GM21423 (cell line): ENCODE measurements around the gene TNFAIP2.

Experiments
- ATAC-seq: cut with Tn5 transposase; IDR thresholded peaks from one replicate; pipeline ENCODE4 v1.9.1; 2021; ENCODE audit warnings: mild to moderate bottlenecking, moderate library complexity; ENCODE audit not compliant: unreplicated experiment

Gene TNFAIP2

DNA sequence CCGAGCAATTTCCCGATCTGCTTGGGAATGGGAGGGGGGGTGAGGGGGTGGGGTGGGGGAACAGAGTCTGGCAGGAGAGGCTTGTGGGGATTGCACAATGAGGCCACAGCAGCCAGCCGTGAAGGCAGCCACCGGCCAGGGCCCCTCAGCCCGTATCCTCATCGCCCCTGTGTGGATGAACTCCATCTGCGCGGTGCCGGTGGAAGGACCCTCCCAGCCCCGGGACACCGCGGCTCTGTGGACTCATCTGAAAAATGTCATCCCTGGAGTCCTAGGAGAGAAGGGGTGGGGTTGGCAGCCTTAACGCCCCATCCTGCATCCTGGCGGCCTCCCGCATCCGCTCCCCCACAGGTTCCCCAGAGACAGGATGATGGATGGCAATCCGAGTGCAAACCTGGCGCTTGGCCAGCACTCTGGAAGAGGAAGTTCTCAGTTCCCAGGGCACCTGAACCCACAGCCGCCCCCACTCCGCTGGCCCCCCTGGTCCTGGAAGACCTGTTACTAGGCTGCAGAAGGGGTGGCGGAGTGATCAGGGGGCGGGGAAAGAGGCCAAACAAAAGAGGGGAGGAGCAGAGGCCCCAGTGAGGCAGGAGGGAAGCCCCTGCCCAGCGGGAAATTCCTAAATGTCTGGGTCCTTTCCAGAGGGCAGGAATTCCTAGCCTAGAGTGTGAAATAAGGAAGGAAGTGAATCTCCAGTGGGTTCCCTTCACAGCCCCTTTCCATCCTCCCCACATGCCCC is 1.2 kb upstream of the TNFAIP2 start:
- ATAC-seq, result no peak

DNA sequence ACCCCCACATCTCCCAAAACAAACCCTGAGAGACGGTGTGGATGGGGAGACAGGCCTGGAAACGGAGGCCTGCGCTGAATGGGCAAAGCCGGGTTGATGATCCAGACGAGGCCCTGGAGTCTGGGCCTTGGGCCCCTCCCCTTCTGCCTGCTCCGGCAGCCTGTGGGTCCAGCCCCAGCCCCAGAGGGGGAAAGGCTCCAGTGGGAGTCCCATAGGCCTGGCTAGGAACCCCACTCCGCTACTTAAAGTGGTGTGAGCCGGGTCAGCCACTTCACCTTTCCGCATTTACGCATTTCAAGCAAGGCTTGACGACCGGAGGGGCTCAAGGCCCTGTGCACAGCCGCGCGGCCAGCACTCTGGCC is 695 bp upstream of the TNFAIP2 start:
- no peak for ATAC-seq

DNA sequence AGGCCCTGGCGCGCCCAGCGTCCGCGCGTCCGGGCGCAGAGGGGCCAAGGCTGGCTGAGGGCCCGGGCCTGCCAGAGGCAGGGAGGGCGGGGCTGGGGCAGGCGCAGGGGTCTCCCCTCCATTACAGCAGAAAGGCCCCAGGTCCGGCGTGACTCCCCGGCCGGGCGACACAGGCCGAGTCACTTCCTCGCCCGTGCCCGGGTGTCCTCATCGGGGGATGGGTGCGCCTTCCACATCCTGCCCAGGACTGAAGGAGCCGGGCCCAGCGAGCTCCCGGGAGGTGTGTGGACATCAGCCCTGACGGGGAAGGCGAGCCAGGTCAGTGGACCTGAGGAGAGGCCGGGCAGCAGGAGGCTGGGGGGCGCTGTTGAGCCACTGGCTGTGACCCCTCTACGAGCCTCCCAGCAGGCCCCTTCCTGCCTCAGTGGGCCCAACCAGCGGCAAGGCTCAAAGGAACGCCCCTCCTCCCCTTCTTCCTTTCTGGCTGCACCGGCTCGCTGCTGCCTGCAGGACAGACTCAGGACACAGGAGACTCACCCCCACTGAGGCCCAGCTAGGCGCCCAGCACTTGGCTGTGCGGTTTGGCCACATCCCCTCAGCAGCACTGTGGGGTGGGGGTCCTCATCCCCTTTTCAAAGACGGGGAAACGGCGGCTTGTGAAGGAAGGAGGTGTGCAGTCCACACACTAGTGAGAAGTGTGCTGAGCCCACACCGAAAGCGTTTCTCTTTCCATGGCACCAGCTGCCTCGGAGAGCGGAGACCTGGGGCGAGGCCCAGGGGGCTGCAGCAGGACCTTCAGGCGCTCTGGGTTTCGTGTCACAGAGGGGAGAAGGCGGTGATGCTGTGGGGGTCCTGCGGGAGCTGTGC is 606 bp downstream of the TNFAIP2 start:
- no peak for ATAC-seq

DNA sequence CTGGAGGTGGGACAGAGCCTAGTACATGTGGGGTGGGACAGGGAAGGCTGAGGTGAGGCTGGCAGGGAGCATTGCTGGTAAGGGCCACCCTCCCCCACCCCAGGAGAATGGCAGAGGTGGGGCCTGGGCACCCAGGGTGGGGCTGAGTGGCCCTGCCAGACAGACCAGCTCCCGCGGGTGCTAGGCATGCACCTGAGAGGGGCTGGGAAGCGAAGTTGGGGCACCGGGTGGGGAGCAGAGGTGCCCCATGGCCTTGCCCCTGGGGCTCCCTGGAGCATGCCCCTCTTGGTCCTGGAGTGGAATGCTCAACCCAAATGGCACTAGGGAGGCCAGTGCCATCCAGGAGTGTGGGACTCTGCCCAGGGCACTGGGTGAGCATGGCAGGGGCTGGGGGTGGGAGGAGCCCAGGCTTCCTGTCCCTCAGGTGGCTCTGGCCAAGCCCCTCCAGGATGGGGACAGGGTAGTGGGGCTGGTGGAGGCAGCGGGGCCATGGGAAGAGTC is 1.3 kb downstream of the TNFAIP2 start:
- no peak for ATAC-seq

DNA sequence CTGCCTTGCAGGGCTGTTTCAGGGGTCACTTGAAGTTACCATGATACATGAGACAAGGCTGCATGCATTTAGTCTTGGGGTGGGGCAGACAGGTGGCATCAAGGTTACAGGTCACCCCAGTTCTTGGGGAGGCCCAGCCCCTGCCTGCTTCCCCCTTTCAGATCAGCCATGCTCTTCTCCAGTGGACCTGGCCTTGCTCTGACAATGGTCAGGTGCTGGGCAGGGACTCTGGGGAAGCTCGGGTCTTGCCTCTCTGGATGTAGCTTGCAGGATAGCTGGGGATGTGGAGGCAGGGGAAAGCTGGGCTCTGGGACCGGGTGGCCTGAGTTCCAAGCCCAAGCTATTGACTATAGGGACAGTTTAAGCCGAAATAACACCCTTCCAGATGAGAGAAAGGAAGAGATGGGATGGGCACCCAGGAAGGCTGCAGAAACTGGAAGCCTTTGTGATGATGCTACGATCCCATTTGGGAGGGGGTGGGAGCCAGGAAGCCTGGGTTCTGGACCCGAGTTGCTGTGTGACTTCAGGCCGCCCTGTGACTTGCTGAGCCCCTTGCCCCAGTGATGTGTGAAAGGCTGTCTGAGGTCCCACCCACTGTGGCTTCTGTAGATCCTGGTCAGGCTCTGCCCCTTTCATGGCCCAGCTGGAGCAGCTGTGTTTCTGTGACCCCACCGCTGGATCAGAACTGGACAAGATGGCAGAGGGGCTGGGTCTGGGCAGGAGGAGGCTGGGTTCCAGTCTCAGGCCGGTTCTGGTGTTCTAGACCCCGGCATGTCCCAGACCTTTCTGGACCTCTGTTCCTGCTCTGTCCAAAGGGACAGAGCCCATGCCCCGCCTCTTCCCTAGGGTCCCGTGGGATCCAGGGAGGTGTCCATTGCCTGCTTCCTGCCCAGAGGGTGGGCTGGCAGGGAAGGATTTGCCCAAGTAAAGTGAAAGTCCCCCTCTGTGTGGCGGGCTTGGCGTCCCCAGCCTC is 2.1 kb downstream of the TNFAIP2 start:
- no peak for ATAC-seq

DNA sequence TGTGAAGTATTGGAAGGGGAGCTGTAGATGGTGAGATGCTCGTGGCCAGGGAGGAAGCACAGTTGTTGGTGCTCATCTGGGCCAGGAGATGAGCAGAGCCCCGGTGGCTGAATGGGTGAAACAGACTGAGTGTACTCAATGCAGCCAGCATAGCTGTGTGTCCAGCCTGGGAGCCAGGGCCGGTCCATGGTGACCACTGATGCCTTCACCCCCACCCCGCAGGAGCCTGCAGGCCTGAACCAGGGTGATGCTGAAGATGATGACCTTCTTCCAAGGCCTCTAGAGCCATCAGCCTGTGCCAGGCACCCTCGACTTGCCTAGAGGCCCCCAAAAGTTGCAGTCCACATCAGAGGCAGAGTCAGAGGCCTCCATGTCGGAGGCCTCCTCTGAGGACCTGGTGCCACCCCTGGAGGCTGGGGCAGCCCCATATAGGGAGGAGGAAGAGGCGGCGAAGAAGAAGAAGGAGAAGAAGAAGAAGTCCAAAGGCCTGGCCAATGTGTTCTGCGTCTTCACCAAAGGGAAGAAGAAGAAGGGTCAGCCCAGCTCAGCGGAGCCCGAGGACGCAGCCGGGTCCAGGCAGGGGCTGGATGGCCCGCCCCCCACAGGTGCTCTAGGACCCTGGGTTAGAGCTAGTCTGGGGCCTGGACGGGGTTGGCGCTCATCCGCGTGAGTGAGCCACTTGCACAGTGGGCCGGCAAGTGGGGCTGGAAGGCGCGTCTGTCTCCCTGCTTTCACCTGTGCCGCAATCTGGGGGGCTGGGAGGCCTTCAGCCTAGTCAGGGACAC is 3.0 kb downstream of the TNFAIP2 start:
- no peak for ATAC-seq

DNA sequence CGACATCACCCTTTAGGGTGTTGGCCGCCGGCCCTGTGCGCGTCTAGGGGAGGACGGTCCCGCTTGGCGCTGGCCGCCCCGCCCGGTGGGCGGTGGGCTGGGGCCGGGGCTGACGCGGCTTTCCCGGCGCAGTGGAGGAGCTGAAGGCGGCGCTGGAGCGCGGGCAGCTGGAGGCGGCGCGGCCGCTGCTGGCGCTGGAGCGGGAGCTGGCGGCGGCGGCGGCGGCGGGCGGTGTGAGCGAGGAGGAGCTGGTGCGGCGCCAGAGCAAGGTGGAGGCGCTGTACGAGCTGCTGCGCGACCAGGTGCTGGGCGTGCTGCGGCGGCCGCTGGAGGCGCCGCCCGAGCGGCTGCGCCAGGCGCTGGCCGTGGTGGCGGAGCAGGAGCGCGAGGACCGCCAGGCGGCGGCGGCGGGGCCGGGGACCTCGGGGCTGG is 3.6 kb downstream of the TNFAIP2 start:
- no peak for ATAC-seq

DNA sequence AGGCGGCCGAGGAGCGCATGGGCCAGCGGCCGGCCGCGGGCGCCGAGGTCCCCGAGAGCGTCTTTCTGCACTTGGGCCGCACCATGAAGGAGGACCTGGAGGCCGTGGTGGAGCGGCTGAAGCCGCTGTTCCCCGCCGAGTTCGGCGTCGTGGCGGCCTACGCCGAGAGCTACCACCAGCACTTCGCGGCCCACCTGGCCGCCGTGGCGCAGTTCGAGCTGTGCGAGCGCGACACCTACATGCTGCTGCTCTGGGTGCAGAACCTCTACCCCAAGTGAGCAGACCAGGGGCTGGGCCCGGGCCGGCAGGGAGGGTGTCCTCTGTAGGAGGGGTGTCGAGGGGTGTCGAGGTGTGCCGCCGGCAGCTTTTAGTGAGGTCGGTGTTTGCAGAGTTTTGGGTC is 4.1 kb downstream of the TNFAIP2 start:
- no peak for ATAC-seq

DNA sequence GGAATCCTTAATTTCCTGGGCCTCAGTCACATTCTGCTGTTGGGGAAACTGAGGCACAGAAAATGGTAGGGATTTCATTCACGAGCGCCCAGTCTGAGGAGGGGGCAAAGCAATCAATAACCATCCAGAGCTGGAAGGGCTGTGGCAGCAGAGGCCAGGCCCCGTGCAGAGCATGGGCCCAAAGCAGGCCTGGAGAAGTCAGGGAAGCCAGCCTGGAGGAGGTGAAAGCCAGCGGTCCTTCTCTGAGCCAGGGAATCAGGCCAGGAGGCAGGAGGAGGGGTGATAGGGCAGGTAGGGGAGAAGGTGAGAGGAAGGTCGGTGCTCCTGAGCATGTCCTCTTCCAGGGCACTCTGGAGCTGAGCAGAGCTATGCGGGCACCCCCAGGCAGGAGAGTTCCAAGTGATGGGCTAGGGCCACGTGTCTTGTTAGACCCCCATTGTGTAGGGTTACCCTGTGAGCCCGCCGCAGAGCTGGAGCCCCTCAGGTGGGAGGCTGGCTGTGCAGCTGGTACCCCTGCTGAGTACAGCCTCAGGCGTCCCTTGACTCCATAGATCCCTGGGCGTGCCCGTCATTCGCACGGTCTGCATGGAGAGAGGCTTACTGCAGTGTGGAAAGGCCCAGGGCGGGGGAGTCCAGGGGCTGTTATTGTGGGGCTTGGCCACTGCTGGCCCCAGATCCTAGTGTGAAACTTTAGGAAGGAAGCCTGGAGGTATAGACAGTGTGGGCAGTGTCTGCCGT is 4.8 kb downstream of the TNFAIP2 start:
- no peak for ATAC-seq

DNA sequence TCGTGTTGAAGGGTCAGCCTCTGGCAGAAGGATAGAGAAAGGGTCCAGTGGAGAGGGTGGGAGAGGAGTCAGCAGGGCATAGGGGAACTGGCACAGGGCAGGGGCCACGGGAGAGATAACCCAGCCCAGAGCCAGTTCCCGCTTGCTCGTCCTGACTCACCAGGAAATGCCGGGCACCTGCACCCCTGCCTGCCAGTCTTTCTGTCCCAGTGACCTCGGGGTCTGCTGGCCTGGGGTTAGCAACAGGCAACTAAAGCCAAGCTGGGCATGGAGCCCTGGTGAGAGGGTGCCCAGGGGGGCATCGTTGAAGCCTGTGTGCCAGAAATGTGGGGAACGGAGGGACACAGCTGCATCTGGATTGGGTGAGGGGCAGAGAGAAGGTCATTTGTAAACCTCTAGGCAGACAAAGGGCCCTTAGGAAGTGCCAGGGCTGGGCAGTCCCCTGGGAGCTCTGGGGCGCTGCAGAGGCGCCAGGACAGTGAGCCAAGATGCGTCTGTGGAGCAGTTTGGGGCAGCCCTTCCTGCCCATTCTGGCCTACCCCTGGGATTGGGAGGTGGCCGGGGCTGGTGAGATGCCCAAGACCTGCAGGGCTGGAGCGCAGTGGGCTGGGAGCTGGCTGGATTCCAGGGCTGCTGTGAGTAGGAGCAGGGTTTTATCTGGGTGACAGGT is 5.5 kb downstream of the TNFAIP2 start:
- no peak for ATAC-seq

DNA sequence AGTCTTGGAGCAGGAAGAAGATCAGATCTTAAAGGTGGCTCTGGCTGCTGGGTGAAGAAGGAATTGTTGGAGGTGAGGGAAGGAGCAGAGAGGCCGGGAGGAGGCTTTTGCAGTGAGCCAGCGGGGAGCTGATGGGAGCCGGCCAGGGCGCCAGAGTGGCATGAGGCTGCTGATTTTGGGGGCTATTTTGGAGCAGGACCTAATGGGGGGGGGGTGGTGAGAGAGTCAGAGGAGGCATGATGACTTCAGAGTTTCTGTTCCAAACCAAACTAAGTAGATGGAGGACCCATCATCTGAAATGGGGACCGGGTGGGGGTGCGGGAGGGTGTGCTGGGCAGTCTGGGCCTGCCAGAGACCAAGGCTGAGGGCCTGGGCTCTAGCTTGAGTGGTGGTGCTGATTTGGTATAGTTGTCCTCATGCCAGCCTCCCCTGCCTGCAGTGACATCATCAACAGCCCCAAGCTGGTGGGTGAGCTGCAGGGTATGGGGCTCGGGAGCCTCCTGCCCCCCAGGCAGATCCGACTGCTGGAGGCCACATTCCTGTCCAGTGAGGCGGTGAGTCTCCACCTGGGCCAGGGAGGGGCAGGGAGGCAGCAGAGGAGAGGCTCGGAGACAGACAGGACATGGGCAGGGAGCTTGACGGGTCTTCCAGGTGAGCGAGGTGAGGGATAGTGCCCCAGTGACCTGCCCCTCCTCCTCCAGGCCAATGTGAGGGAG is 6.2 kb downstream of the TNFAIP2 start:
- no peak for ATAC-seq

DNA sequence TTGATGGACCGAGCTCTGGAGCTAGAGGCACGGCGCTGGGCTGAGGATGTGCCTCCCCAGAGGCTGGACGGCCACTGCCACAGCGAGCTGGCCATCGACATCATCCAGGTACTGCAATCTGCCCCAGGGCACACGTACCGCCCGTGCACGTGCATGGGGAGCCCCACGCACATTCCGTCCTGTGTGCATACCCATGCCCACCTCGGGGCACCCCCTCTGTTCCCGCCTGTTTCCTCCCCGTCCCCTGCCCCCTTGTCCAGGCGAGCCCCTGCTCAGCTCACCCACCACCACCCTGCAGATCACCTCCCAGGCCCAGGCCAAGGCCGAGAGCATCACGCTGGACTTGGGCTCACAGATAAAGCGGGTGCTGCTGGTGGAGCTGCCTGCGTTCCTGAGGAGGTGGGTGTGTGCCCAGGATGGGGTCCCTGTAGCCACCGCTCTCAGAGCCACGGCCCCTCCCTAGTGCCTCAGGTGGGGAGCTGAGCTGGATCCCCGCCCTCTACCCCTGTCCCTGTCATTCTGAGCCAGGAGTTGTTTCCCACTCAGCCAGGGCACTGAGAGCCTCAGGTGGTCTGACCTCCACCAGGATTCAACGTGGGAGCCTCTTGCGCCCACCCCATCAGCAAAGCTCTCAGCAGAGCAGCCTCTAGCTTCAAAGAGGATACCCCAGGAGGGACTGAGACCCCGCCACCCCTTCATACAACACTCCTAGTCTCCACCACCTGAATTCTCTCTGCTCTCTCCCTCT is 6.9 kb downstream of the TNFAIP2 start:
- ATAC-seq, result no peak

DNA sequence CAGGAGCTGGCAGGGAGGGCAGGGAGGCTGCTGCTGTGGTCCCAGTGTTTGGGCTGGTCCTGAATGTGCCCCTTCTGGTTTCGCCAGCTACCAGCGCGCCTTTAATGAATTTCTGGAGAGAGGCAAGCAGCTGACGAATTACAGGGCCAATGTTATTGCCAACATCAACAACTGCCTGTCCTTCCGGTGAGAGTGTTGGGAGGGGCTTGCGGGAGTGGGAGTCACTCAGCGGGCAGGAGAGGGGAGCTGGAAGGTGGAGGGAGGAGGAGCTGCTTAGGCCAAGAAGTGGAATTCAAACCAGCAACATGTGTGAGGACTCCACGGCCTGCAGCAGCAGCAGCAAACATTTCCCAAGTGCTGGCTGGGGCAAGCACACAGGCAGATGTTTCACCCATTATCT is 7.7 kb downstream of the TNFAIP2 start:
- ATAC-seq, result no peak

DNA sequence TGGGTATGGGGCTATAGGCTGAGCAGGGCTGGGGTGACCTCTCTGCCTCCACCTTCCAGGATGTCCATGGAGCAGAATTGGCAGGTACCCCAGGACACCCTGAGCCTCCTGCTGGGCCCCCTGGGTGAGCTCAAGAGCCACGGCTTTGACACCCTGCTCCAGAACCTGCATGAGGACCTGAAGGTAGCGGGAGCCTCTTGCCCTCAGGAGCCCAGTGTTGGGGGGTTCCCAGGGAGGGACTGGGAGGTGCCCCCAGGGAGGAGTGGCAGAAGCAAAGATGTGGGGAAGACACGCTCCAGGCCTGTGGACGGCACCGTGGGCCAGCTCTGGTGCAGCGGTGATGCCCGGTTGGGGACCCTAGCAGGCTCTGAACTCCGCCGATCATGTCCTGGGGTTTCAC is 8.3 kb downstream of the TNFAIP2 start:
- no peak for ATAC-seq

DNA sequence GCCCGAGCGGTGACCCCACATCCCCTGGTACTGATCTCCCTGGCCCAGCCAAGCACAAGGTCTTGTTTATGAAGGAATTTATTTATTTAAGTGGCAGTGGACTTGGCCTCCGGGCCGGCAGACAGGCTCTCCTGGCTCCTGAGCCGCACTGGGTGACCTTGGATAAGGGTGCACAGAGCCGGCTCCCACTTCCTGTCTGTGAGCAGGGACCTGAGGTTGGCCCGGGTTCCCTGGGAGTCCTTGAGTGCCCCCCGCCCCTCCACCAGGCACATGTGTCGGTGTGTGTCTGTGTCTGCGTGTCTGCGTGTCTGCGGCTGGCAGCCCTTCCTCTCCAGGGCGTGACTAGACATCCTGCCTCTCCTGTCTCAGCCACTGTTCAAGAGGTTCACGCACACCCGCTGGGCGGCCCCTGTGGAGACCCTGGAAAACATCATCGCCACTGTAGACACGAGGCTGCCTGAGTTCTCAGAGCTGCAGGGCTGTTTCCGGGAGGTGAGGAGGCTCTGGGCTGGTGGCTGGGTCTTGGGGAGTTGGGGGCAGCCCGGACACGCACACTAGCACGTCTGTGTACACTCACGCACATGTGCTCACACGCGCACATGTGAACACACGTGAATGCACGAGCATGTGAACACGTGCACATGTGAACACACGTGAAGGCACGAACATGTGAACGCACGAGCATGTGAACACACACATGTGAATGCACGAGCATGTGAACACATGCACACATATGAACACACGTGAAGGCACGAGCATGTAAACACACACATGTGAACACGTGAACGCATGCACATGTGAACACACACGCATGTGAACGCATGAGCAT is 9.3 kb downstream of the TNFAIP2 start:
- no peak for ATAC-seq

DNA sequence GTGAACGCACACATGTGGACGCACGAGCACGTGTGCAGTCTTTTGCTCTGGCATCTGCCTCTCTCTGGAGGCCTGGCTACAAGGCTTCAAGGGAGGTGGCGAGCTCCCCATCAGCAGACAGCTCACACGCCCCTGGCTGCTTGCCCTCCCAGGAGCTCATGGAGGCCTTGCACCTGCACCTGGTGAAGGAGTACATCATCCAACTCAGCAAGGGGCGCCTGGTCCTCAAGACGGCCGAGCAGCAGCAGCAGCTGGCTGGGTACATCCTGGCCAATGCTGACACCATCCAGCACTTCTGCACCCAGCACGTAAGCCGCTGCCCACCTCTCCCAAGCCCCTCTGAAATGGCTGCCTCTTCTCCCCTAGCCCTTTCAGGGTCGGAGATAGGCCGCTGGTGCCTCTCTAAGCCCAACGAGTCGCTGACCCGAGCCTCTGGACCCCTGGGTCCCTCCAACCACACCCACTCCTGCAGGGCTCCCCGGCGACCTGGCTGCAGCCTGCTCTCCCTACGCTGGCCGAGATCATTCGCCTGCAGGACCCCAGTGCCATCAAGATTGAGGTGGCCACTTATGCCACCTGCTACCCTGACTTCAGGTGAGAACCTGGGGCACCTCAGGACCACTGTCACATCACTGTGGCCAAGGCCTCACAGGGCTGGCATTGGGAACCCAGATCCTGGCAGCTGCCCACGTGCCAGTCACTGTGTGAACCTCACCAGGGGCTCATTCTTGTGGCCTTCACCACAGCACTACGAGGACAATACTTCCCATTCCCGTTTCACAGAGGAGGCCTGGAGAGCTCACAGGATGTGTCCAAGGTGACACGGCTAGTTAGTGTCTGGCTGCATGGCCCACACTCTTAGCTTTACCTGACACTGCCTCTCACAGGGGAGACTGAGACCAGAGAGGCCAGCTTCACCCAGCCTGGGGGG is 10.2 kb downstream of the TNFAIP2 start:
- ATAC-seq, result no peak
